ENCODE data around the gene HERC2.
"Not testable (repeated sequence)": the region's sequence is repeated elsewhere in the genome, so short reads cannot be mapped to it uniquely, and the experiment has no call there.

HERC2 gene

DNA sequence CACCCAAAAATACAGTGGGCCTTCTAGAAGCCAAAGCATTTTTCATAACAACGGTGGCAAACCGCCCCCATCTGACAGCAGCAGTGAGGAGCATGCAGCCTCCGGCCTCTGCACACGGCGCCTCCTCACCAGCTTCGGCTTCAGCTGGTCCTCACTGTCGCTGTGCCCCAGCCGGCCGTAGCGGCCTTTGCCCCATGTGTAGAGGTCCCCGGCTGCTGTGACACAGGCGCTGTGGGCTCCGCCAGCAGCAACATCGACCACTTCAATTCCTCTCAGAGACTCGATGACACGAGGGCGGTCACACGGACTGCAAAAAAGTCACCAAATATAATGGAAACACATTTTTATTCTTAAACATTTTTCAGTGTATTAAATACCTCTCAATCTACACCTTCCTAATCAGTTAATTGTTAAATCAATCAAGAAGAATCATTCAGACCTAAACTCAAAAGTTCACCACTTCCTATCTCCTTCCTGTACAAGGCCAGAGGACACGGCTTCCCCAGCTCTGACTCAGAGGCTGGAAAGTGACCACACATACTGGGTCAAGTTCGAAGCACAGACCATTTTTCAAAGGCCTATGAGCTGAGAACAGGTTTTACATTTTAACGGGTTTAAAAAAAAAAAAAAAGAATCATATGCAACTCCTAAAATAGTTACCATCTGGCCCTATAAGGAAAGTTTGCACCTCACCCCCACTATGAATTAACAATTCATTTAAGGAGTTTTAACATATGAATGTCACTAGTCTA, 189.3 kb downstream of the HERC2 start:
- DNase-seq (ENCODE audit: low read depth in 2 of 2, low spot score in 1 of 2): no peak

DNA sequence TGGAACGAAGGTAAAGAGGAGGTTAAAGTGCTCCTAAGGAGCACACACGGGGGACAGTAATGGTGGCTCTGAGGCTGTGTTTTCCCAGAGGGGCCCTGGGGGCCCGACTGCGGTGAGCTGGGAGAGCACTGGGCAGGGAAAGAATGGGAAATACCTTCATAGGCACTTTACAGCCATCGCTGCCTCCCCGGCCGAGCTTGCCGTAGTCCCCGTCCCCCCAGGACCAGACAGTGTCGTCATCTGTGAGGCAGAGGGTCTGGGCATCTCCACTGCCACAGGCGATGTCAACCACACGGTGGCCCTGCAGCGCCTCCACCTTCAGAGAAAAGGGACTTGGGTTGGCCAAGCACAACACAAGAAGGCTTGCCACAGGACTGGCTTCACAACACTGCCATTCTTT, 190.0 kb downstream of the HERC2 start:
- no peak for DNase-seq (ENCODE audit: low read depth in 2 of 2, low spot score in 1 of 2)

DNA sequence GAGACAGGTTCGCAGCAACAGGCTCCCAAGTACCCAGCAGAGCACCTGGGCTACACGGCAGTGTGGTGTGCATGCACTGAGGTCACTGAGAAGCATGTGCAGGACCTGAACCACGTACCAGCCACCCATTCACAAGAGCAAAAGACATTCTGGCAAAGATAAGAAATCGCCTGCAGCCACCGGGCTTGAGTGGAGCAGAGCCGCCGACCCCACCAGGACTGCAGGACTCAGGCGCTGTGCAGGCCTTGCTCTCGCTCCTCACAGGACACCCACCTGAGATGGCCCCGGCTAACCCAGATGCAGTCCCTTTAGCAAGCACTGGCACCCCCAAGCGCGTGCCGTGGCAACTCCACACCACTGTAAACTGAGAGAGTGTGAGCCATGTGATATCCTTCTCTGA, 190.6 kb downstream of the HERC2 start:
- no peak for DNase-seq (ENCODE audit: low read depth in 2 of 2, low spot score in 1 of 2)

DNA sequence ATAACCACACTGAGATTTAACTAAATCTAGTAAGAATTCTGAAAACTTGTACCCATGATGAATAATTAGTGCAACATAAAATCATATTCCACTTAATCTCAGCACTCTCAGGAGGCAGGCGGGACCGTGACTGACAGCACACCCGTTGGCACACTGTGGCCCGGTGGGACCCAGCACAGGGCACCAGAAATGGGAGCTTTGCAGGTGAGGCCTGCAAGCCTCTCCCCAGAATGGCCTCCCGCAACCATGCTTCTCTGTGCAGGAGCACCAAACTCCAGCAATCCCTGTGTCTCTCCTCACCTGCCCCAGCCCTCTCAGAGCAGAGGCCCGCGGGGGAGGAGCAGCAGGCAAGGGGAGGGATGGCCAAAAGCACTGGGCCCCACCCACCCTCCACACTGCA, 191.3 kb downstream of the HERC2 start:
- DNase-seq (ENCODE audit: low read depth in 2 of 2, low spot score in 1 of 2): no peak

DNA sequence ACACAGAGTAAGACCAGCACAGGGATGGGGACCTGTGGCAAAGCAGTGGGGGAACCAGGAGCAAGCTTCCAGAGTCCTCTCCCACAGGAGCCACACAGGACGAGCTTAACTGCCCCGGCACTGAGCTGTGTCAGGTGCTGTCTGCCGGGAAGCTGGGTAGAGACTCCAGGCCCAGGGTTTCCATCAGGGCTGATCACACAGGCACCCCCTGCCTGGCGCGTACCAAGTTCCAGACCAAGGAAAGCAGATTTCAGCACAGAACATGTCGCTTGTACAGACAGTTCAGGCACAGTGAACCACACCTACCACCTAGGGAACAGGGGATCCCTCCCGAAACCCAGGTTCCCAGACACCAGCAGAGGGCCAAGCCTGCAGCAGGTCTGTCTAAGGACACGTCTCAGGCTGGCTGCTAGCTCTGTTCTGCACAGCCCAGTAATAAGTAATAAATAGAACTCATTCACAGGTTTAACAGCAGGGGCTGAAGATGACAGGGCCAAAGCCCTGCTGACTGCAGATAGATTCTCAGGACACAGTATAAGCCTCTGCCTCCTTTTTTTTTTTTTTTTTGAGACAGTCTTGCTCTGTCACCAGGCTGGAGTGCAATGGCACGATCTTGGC, 192.6 kb downstream of the HERC2 start:
- no peak for DNase-seq (ENCODE audit: low read depth in 2 of 2, low spot score in 1 of 2)

DNA sequence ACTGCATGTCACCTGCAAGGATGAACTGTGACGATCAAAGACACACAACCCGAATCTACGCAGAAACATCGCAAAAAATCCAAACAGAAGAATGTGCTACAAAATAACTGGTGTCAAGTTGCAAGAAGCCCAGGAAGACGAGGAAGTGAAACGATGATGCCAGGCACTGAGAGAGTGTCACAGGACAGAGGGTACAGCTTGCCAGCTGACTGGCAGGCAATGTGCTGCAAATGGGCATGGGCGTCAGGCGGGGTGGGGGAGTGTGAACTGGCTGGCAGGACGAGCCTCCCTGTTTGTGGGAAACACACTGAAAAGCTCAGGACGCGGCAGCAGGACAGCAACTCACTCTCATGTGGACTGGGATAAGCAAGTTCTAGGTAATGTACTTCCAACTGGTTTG, 193.9 kb downstream of the HERC2 start:
- DNase-seq (ENCODE audit: low read depth in 2 of 2, low spot score in 1 of 2): no peak

DNA sequence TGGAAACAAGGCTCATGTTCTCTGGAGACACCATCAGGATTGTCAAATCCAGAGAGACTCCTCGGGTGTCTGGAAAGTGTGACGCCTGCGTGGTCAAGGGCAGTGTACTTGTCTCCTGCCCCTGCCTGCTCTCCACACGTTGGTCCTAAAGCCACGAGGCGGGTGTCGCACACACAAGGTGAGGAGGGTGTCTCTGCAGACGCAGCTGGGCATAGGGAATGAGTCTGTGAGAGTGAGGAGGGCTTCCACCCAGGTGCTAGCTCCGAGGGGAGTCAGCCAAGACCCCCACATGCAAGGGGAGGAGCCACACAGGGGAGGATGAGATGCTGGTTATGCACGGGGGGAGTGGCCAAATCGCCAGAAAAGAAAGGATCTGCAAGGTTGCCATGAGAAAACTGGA, 194.9 kb downstream of the HERC2 start:
- no peak for DNase-seq (ENCODE audit: low read depth in 2 of 2, low spot score in 1 of 2)

DNA sequence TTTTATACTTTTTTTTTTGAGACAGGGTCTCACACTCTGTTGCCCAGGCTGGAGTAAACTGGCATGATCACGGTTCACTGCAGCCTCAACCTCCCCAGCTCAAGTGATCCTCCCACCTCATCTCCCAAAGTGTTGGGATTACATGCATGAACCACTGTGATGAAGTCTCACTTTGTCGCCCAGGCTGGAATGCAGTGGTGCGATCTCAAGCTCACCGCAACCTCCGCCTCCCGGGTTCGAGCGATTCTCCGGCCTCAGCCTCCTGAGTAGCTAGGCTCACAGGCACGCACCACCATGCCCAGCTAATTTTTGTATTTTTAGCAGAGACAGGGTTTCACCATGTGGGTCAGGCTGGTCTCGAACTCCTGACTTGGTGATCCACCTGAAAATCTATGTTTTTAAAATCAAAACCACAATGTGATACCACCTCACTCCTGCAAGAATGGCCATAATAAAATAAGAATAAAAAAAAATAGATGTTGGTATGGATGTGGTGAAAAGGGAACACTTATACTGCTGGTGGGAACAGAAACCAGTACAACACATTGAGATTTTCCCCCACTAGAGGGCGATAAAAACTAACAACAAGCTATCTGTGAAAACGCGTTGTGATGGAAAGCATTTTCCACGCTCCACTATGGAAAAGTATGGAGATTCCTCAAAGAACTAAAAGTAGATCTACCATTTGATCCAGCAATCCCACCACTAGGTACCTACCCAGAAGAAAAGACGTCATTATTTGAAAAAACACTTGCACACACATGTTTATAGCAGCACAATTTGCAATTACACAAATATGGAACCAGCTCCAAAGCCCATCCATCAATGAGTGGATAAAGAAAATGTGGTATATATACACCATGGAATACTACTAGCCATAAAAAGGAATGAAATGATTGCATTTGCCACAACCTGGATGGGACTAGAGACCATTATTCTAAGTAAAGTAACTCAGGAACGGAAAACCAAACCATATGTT, 196.0 kb downstream of the HERC2 start:
- no peak for DNase-seq (ENCODE audit: low read depth in 2 of 2, low spot score in 1 of 2)

DNA sequence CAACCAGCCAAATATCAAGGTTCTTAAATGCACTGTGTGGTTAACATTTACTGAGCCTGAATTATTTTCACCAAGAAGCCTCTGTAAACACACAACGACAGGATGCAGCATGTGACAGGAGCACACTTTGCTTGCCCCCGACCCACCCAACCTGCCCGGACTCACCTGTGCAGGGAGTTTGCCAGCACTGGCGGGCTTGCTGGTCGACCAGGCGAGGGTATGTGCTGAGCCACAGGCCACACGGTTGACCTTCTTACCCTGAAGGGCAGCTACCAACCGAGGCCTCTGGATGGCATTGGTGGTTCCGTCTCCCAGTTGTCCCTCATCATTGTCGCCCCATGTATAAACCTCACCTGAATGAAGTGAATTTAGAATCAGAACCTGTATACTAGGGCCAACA, 197.1 kb downstream of the HERC2 start:
- DNase-seq (ENCODE audit: low read depth in 2 of 2, low spot score in 1 of 2): no peak

DNA sequence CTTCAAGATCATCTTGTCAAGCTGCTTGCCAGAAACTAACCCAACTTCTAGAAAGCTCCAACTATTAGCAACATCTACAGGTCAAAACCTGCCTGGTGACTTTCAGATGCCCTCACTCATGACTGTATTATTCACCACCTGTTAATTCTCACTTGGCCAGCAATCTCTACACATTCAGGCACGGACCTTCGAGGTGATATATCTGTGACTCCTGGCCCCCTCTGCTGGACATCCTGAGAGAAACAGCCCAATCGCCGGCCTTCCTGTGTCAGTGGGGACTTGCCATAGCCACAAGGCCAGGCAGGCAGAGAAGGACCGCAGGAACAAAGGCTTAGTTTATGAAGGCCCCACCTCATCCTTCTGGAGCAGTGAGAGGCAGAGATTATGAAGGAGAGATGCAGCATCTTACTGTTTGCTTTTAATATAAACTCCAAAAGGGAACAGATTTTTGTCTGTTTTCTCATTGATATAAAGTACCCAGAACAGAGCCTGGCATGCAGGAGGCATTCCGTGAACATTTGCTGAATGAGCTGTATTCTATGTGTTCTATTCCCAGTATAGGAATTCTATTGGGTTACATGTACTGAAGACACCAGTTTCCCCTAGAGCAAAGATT, 198.5 kb downstream of the HERC2 start:
- DNase-seq (ENCODE audit: low read depth in 2 of 2, low spot score in 1 of 2): no peak

DNA sequence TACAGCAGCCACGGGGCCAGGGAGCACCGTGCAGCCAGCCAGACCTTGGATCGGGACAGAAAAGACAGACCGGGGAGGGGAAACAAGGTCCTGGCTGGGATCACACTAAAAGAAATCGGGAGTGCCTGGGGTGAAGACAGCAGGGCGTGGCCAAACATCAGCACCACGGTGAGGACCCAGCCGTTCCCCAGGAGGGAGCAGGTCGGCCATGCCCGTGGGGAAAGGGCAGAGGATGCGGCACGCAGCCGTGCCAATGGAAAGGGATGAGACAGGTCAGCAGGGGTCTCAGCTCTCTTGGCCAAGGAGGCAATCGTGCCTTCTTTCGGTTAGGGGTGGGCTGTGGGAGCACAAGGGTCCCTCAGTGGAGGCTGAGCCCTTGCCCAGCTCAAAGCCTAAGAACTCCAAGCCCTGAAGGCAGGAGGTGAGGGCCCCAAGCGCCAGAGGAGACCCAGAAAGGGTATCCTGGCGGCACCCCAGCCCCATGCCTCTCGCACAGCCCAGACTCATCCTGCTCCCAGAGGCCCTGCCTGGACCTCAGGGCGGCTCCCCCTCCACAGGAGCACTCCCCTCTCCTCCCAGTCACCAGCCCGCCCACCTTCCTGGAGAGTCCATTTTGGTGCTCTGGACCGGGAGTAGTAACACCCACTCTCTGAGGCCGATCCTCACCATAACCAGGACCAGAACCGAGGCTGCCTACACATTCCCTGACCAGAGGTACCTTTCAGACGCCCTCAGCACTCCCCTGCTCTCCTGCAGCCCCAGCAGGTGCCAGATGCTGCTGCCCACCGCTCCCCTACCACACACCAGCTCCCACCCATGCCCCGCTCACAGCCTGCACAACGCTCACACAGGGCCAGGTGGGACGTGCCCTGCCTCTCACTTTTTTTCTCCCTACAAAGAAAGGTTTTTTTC, 199.7 kb downstream of the HERC2 start:
- no peak for DNase-seq (ENCODE audit: low read depth in 2 of 2, low spot score in 1 of 2)

DNA sequence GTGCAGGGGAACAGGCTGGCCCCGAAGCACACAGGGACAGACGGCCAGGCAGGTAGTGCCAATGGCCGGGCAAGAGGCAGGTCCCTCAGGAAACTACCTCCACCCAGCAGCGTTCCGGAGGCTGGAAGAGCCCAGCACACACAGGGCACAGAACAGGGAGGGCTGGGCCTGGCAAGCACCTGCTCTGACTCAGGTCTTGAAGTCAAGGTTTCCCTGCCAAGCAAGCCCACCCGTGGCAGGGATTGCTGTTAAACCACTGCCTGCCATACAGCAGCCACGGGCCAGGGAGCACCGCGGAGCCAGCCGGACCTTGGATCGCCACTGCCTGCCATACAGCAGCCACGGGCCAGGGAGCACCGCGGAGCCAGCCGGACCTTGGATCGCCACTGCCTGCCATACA, 200.4 kb downstream of the HERC2 start:
- DNase-seq (ENCODE audit: low read depth in 2 of 2, low spot score in 1 of 2): not testable (repeated sequence)

DNA sequence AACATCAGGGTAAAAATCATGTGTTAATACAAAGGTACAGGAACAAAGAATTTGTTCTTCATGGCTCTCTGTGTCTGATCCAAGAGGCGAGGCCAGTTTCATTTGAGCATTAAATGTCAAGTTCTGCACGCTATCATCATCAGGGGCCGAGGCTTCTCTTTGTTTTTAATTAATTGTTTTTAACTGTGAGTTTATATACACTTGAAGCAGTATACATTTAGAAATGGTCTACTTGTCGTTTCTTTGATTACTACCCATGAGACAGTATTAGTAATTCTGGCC, 201.7 kb downstream of the HERC2 start:
- DNase-seq (ENCODE audit: low read depth in 2 of 2, low spot score in 1 of 2): no peak

DNA sequence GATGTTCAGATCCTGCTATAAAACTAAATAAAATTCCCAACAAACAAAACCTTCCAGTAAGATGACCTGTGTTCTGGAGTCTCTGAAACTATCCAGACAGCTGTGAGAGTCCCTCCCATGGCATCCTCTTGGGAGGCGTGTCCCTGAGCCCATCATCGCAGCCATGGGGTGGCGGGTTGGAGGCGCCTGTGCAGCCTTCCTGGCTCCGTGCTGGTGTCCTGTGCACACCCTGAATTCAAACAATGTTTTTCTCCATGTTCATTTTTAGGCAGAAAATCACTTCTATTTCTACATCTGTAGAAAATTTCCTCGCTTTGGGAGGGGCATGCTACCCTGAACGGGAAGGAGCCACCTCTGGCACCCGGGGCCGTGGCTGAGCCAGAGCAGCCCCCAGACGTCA, 203.4 kb downstream of the HERC2 start:
- DNase-seq (ENCODE audit: low read depth in 2 of 2, low spot score in 1 of 2): no peak

DNA sequence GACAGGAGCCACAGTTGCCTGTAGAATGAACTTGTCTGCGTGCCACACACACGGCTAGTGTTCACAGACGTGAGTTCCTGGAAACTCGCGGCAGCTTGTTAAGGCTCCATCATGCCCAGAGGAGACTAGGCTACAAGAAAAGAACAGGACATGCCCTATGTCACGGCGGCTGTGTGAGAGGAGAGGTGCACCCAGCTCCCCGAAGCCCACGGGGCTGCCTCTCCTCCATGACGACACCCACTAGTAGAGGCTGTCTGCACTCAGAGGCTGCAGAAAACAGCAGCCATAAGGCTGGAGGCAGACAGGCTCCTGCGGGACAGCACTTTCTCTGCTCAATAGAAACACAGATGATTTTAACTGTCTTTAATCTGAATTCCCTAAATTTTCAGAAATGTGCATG, 203.9 kb downstream of the HERC2 start:
- DNase-seq (ENCODE audit: low read depth in 2 of 2, low spot score in 1 of 2): no peak

DNA sequence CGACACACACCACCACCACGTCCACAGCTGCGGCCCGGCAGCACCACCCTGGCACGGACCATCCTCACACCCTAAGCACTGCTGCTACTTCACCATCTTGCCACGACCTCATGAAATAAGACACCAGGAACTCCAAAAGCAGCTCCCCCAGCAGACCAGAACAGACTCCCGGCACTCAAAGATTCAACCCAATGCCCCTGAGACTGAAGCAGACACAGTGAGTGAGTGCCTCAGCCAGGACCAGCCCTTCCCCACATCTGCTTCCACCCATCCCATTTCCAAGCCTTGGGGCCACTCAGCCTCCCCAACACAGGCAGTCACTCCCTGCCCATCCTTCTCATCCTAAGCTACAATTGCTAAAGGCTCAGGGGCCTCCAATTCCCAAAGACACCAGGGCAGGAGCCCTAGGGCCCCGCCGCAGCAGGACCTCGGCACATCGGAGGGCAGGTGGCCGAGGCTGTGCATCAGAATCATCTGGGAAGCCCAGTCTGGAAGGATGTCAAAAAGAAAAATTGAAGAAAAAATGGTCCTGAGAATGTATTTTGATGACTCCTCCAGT, 204.5 kb downstream of the HERC2 start:
- DNase-seq (ENCODE audit: low read depth in 2 of 2, low spot score in 1 of 2): no peak

DNA sequence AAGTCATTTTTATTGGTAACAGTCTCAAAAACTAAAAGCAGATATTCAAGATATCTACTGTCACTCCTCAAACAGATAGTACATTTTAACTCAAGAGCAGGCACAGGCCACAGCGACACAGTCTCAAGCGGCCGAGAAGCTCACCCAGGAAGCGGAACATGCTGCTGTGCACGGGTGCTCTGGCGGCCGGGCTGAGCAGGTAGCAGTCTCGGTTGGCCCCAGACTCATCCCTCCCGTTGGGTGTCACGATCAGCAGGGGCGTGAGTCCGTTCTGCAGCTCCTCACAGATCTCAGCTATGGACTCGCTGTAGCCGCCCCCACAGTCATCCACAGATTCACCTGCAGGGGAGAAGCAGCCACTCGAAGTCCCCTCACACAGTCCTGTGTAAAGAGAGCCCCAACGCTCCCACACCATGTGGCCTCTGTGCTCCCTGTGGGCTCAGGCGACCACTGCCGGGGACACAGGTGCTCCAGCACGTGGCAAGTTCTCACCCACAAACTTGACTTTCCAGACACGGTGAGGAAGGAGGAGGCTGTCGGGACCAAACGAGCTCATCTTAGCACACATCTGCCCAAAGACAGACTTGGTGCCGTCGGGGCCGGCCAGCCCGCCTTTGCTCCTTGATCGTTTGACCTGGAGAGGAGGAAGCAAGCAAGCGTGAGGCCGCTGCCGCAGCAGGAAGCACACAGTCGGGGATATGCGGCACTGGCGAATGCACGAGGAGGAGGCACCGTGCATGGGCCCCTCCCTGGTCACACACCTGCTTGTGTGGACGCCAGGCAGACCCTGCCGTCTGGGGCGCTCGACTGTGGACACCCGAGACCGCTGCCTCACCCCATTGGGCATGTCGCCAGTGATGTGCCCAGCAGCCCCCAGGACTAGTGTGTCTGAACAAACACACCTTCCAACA, 205.2 kb downstream of the HERC2 start:
- no peak for DNase-seq (ENCODE audit: low read depth in 2 of 2, low spot score in 1 of 2)

DNA sequence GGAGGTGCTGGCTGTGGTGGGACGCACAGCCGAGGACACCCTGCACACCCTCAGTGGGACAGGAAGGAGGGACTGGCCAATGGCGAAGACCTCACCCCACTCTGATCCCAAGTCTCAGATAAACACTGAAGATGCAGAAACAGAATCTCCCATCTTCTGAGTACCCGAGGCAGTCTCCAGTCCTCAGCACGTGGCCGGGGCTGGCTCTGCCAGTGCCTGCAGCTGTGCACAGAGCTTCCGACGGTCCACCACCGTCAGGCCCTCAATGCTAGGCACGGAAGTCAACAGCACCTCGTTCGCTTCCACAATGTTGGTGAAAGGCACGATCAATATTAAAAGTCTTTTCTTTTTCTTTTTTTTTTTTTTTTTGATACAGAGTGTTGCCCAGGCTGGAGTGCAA, 206.1 kb downstream of the HERC2 start:
- DNase-seq (ENCODE audit: low read depth in 2 of 2, low spot score in 1 of 2): no peak

Data from stimulated activated CD8-positive, alpha-beta memory T cell treated with anti-CD3 and anti-CD28 coated beads, Interleukin-4, amount 100 ng/mL, for 4 hours (primary cell).